Measurements from ENCODE around the gene ELAC2. TPM values are rescaled to one million over a fixed set of nuclear protein-coding genes. Genes with fewer than 3 reads are reported as not detected.

The ELAC2 gene
- total and polyA plus RNA-seq, 10 of the 15 experiments (the other 5 are each of a cell fraction or from before 2014, with no cell fraction given): 5.1 to 146 (median 79.4) TPM

DNA sequence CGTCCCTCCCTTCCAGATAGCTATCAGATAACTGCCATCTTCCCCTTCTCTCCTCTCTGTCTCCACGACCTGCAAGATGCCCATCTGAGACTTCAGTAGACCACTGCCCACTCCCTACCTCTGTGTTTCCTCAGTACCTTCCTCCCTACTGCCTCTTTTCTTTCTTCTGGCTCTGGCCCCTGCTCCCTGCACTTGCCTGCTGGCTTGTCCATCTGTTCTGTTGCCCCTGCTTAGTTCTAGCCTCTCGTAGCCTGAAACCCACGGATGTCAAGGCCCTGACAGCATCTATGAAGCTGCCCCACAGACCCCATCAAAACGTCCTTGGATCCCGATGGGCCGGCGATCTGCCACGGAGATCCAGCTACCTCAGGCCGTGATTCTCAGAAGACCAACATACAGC lies 53.0 kb downstream of the ELAC2 start (continued):
- no peak for TF ChIP-seq CUX1 (IDR thresholded peaks at IDR 0.05; ENCODE audit: insufficient replicate concordance, low read depth, low read length)
- no peak for TF ChIP-seq SMC3 (IDR thresholded peaks at IDR 0.05; ENCODE audit: borderline replicate concordance, low read length)
- TF ChIP-seq, protein P1, sequence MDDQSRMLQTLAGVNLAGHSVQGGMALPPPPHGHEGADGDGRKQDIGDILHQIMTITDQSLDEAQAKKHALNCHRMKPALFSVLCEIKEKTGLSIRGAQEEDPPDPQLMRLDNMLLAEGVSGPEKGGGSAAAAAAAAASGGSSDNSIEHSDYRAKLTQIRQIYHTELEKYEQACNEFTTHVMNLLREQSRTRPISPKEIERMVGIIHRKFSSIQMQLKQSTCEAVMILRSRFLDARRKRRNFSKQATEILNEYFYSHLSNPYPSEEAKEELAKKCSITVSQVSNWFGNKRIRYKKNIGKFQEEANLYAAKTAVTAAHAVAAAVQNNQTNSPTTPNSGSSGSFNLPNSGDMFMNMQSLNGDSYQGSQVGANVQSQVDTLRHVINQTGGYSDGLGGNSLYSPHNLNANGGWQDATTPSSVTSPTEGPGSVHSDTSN (IDR thresholded peaks at IDR 0.05; ENCODE audit: insufficient replicate concordance, low read depth, low read length): no peak
- no peak for TF ChIP-seq RELB (IDR thresholded peaks at IDR 0.05; ENCODE audit: low read depth)
- TF ChIP-seq LARP7 (IDR thresholded peaks at IDR 0.05): no peak
- no peak for TF ChIP-seq IRF5 (IDR thresholded peaks at IDR 0.05; ENCODE audit: borderline replicate concordance)
- TF ChIP-seq NKRF (conservative IDR thresholded peaks at IDR 0.05): no peak
- no peak for TF ChIP-seq FOS (IDR thresholded peaks at IDR 0.05; ENCODE audit: borderline replicate concordance, extremely low read depth, insufficient read length)
- TF ChIP-seq GABPA (IDR thresholded peaks at IDR 0.05; ENCODE audit: low read depth): no peak
- TF ChIP-seq, protein P2, sequence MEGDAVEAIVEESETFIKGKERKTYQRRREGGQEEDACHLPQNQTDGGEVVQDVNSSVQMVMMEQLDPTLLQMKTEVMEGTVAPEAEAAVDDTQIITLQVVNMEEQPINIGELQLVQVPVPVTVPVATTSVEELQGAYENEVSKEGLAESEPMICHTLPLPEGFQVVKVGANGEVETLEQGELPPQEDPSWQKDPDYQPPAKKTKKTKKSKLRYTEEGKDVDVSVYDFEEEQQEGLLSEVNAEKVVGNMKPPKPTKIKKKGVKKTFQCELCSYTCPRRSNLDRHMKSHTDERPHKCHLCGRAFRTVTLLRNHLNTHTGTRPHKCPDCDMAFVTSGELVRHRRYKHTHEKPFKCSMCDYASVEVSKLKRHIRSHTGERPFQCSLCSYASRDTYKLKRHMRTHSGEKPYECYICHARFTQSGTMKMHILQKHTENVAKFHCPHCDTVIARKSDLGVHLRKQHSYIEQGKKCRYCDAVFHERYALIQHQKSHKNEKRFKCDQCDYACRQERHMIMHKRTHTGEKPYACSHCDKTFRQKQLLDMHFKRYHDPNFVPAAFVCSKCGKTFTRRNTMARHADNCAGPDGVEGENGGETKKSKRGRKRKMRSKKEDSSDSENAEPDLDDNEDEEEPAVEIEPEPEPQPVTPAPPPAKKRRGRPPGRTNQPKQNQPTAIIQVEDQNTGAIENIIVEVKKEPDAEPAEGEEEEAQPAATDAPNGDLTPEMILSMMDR (IDR thresholded peaks at IDR 0.05 in 2 of 3, conservative IDR thresholded peaks at IDR 0.05 in 1 of 3; ENCODE audit: control insufficient read depth in 2 of 3, extremely low read depth in 1 of 3, insufficient read depth in 1 of 3, low read depth in 3 of 3, low read length in 3 of 3): no peak
- no peak for TF ChIP-seq CBX5 (IDR thresholded peaks at IDR 0.05; ENCODE audit: low read depth)
- TF ChIP-seq, protein P3, sequence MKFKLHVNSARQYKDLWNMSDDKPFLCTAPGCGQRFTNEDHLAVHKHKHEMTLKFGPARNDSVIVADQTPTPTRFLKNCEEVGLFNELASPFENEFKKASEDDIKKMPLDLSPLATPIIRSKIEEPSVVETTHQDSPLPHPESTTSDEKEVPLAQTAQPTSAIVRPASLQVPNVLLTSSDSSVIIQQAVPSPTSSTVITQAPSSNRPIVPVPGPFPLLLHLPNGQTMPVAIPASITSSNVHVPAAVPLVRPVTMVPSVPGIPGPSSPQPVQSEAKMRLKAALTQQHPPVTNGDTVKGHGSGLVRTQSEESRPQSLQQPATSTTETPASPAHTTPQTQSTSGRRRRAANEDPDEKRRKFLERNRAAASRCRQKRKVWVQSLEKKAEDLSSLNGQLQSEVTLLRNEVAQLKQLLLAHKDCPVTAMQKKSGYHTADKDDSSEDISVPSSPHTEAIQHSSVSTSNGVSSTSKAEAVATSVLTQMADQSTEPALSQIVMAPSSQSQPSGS (IDR thresholded peaks at IDR 0.05; ENCODE audit: low read length): no peak

All from GM12878 (cell line).